Measurements from ENCODE around the gene B3GALT5.

GRCh38 chr21:39579734-39580332 lies 32.9 kb upstream of the B3GALT5 start:
- TF ChIP-seq CTCF (IDR thresholded peaks at IDR 0.05) (no peak), POLR2A (IDR thresholded peaks at IDR 0.05) (no peak)
